HG03196 (cell line): ENCODE measurements around the gene GNAS-AS1.

Source experiments
- ATAC-seq: cut with Tn5 transposase; IDR thresholded peaks from one replicate; pipeline ENCODE4 v1.9.1; 2021; ENCODE audit not compliant: unreplicated experiment

Gene GNAS-AS1

DNA sequence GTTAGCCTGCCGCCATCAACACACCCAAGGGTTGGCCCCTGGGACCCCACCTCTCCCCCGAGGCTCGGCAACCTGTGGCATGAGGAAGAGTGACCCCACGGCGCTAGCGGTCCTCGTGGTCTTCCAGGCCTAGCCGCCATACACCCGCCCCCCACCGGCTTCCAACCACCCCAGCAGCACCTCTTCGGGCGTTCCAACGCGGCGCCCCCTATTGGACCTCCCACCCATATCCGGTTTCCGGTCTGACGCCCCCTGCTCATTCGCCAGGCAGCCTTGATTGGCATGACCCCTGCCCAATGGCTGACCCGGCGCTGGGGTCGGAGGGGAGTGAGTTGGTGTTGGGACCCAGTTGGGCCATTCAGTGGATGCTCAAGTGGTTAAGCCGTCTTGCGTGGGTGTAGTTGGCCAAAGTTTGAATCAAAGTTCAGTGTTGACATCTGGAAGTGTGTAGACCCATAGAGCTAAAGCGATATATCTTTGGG, at the start of gene GNAS-AS1:
Gene GNAS-AS1, minus strand, starts transcription at position 210 of the 482 bp plus-strand sequence.
- ATAC-seq = peak; percentile 76

- no peak for ATAC-seq
These were observed 49.7 kb upstream of the GNAS-AS1 start for GRCh38 chr20:58900397-58900796.

GRCh38 chr20:58899512-58899911, 48.8 kb upstream of the GNAS-AS1 start:
- no peak for ATAC-seq

- no peak for ATAC-seq
These were observed 48.1 kb upstream of the GNAS-AS1 start for GRCh38 chr20:58898629-58899408.

DNA sequence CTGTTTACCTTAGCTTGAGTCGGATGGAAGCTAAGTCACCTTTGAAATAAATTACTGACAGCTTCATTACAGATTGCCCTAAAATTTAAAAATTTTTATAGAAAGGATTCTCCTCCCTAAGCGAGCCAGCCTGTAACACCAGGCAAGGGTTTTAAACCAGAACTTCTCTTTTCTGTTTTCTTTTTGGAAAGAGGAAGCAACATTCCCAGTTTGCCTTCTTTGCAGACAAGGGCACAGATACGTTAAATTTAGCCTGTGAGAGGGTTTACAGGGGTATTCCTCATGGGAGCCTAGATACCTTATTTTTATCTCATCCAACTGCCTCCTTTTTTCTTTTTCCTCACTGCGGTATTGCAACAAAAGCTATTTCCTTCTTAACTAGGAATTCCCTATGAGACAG, 46.8 kb upstream of the GNAS-AS1 start:
- ATAC-seq = no peak

DNA sequence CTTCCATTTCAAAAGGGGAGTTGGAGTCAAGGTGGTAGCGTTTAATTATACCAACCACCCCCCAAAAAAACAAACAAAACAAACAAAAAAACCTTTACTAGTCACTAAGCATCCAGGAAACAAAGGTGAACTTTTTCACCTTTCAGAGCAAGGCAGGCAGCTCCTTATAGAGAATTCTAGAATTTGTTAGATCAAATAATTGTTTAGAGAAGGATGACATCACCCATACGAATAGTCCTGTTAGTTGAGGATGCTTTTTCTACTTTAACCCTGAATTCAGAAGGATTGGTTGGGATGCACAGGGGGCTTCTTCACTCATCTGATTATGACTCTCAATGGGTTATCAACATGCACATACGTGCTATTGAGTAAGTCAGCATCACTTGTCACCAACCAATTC, 46.1 kb upstream of the GNAS-AS1 start:
- no peak for ATAC-seq

DNA sequence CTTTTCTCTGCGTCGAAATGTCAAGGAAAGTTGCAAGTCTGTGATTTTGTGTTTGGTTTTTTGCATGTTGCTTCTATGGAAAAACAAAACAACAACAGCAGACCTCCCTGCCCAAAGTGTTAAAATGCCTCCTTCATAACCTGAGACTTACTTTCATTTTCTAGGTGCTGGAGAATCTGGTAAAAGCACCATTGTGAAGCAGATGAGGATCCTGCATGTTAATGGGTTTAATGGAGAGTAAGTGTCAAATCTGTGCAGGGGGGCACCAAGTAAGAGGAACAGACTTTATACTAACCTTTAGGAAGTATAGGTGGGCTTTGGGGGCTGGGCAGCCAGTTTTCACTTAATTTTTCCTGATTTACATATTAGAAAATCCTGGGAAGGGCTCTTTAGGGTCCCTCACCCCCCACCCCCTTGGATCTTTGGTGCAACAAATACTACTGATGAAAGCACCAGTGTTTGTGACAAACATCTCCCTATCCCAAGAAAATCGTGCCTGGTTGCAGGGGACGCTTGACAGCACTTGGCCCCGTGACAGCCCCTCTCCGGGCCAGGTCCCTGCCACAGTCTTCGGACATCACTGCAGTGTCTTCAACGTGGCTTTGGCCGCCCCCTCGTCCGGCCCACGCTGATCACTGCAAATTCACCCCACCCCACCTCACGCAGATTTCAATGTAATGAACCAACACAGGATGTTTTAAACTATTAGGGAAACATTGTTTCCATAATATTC, 44.9 kb upstream of the GNAS-AS1 start:
- no peak for ATAC-seq

DNA sequence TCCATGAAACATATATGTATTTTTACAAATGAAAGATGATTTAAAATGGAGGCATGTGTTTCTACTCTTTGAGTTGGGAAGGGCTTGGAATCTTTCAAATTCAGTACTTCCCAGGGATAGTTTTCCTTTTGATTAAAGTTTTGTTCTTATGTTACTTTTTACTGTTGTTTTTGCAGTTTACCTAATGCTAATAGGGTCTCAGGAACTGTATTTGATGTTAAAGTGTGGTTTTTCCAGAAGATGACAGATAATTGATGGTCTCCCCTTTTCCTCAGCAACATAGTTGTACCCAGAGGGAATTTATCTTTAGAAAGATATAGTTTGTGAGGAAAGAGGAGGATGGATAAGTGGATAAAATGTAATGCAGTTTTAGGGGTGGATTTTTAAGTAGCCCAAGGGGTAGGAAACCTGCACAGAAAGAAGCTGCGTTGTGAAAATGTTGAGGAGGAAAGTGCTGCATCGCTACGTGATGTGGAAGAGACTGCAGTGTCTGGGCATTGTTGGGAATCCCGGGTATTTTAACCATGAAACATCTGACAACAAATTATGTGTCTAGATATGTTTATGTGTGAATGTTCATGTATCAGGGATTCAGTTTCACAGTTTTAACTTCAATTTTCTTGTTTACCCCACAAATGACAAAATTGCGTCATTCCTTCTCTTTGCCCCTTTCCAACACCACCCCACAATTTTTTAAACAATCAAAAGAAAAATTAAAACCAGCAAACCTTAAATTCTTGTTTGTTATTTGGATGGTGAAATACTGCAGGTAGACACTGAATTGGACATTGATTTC, 44.1 kb upstream of the GNAS-AS1 start:
- no peak for ATAC-seq

DNA sequence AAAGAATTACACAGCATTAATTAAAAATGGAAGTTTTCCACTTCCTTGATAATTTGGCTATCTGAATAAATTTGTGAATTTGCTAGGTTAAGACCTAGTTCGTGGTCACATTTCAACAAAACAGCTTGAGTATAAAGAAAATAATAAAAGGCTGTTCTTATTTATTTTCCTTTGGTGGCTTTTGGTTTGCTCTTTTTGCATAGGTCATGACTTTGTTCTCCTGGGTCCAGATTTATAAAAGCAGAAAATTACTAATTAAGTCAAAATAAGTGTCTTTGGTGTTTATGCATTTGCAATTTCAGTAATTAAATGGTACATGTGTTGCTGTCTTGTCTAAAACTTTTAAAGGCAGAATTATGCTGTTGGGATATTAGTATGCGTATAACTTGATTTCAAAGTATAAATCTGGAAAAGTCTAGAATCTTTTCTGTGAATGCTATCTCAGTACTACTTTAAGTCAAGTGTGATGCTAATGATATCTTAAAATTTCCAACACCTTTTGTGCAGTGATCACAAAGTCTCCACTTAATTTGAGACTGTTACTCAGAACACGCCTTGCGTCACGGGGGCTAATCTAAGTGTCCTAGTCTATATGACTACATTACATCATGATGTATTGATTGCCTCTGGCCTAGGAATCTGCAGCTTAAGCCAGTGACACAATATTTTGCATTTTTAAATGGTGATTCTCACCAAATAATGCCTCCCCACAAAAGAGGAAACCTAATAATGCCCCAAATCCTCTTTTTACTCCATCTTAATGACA, 42.8 kb upstream of the GNAS-AS1 start:
- no peak for ATAC-seq

DNA sequence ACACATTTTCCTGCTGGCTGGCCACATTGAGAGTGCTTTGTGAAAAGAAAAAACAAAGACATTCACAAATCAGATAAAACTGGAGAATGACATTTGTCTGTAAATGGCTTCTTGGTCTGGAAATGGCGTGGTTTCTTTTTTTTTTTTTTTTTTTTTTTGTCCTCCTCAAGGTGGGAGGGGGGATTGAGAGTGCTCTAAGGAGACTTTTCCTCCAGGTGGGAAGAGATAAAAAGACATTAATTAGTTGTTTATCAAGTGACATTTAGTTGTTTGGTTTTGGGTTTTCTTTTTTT, 42.2 kb upstream of the GNAS-AS1 start:
- no peak for ATAC-seq

DNA sequence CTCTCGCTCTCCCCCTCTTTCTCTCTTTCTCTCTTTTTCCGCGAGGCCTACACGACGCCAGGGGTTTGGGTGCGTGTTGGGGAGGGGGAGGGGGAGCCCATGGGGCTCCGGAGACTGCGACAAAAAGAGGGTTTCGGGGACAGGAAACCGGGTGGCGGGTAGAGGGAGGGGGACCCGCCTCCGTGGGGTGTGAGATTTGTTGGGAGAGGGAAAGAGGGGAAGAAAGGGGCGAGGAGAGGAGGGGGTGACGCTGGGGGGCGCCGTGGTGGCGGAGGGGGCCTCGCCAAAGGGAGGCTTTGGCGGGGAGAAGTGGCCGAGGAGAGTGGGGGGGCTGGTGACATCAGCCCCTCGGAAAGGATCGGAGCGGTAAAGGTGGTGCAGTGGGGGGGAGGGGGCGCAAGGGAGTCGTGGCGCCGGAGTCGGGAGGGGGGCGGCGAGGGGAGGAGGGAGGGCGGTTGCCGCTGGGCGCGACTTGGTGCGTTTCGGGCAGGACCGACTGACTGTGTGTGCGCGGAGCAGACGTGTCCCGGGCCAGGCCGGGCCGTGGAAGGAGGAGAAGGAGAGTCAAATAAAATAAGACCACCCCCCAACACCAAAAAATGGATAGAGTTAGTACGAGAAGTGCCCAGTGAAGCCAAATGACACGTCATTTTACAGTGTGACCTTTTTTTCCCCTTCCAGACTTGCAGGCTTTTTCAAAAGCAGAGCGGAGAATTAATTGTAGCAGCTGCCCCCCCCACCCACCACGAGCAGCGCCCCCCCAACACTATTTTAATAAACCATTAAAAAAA, 41.6 kb upstream of the GNAS-AS1 start:
- no peak for ATAC-seq

DNA sequence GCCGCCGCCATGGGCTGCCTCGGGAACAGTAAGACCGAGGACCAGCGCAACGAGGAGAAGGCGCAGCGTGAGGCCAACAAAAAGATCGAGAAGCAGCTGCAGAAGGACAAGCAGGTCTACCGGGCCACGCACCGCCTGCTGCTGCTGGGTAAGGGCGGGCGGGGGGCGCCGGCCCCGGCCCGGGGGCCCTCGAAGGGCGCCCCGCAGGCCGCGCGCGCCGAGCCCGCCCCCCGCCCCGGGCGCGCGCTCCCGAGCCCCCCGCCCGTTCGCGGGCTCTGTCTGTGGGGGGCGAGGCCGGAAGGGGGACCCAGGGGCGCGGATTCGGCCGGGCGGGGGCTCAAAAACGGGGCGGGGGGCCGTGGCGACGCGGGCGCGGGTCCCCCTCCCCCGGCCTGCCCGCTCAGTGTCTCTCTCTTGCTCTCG, 41.0 kb upstream of the GNAS-AS1 start:
- no peak for ATAC-seq

DNA sequence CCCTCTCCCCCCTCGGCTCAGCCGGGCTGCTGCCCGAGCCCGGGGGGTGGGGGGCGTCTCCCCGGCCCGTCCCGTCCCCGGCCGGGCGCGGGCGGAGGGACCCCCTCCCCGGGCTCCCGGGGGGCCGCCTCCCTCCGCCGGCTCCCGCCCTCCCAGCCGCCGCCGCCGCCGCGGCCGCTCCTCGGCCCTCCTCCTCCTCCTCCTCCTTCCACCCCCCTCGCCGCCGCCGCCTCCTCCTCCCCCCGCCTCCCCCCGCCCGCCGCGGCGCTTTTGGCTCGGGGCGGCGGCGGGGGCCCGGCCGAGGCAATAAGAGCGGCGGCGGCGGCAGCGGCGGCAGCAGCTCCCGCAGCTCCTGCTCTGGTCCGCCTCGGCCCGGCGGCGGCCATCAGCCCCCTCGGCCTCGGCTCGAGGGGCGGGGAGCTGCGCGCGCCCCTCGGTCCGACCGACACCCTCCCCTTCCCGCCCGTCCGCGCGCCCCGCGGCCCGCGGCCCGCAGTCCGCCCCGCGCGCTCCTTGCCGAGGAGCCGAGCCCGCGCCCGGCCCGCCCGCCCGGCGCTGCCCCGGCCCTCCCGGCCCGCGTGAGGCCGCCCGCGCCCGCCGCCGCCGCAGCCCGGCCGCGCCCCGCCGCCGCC, 40.5 kb upstream of the GNAS-AS1 start:
- ATAC-seq = no peak

GRCh38 chr20:58890518-58891085, 39.9 kb upstream of the GNAS-AS1 start:
- ATAC-seq = no peak

DNA sequence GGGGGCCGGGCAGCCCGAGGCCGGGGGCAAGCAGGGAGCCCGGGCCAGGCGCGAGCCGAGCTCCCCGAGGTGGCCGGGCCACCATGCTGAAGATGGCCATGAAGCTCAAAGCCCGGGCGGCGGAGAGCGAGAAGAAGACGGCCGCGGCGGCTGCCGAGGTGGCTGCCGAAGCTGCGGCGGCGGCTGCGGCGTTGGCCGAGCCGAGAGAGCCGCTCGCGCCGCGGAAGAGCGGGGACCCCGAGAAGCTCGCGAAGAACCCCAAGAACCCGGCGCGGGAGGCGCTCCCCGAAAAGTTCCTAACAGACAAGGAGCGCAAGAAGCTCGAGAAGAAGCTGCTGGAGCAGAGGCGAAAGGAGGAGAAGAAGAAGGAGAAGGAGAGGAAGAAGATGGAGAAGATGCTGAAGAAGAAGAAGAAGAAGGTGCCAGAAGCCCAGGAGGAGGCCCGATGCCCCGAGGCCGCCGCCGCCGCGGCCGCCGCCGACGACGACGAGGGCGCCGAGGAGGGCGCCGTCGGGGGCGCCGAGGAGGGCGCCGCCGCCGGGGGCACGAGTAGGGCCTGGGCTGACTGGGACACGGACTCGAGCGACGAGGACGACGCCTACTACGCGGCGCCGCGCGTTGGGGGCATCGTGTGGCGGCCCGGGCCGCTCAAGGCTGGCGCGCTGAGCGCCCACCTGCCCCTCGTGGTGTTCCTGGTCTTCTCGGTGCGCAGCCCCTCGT, 39.3 kb upstream of the GNAS-AS1 start:
- no peak for ATAC-seq

GRCh38 chr20:58889334-58889760, 38.6 kb upstream of the GNAS-AS1 start:
- ATAC-seq = no peak

DNA sequence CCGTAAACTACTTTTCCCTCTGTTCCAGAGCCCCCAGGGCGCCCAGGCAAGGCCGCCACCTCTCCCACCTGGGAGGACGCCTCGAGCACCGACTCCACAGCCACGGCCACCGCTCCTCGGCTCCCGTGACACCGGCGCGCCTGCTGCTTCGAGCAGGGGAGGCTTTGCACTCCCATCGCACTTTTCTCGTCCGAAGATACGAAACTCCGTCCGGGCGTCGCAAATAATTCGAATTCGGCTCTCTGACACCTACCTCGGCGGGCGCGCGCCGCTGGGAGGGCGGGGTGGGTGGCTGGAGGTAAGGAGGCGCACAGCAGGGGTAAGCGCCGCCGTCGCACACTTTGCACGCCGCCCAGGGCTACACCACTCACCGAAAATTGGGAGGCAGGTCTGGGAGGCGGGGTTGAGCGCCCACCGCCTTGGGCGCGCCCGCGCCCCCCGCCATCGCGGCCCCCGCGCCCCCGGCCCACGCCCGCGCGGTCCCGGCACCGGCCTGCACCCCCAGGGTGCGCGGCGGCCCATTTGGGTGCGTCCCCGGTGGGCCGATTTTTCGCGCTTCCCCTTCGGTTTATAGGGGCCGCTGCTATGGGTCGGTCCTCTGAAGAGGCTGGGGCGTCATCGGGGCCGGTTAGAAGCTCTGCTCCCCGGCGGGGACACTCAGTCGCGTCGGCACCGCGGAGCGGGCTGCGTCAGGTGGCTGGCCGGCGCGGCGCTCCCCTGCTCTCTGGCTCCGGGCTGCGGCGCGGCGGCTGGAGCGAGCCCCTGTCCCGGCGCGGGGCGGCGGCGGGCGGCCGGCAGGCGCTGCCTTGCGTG, 38.0 kb upstream of the GNAS-AS1 start:
- peak; percentile 39 for ATAC-seq

DNA sequence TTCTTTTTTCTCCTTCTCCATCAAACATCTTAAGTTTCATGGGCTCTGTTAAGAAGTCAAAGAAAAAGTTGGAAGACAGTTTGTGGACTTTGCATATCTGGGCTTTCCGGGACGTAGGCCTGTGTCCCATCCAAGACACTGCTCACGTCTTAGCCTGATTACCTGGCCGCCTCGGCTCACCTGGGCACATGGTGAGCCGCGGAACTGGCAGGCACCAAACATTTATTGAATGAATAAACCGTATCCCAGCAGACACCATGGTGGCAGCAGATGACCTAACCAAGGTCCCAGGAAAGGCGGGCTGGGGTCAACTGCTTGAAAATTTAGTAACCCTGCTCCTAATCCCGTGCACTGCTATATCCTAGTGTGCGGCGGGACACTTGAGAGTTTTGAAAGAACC, 37.4 kb upstream of the GNAS-AS1 start:
- ATAC-seq = no peak
